K562 (cell line): ENCODE data around the gene IGFALS. TPM values are rescaled to one million over a fixed set of nuclear protein-coding genes. Genes with fewer than 3 reads are reported as not detected.

Experiments
- BDP1 ChIP-seq: IDR thresholded peaks from 3 replicates; pipeline ENCODE4 v1.6.1; 2011; ENCODE audit not compliant: insufficient read length, insufficient read depth
- CHD1 ChIP-seq: fragments of 200-600 bp; sonication (generic); IDR thresholded peaks from one replicate; pipeline ENCODE4 v1.6.1; 2012; ENCODE audit warnings: mild to moderate bottlenecking, moderate library complexity, low read length, inconsistent platforms
- HIVEP1 ChIP-seq: fragments of 250-450 bp; sonication (Bioruptor Pico); IDR thresholded peaks from 2 replicates; pipeline ENCODE4 v1.4.0; 2020; ENCODE audit warnings: mild to moderate bottlenecking
- KDM4B ChIP-seq, 2 experiments: fragments of 450-650 bp in 1 of 2; sonication (generic) in 1 of 2; IDR thresholded peaks; 2 replicates each; pipeline ENCODE4 v1.6.1; 2016 to 2017; ENCODE audit warnings: borderline replicate concordance in 2 of 2, antibody characterized with exemption in 1 of 2, low read depth in 1 of 2, mild to moderate bottlenecking in 1 of 2
- NCOR1 ChIP-seq: fragments of 450-650 bp; IDR thresholded peaks from 2 replicates; pipeline ENCODE4 v1.6.1; 2016; ENCODE audit warnings: mild to moderate bottlenecking, moderate library complexity
- POLR2A ChIP-seq: fragments of 450-650 bp; conservative IDR thresholded peaks from 2 replicates; pipeline ENCODE4 v1.6.1; 2016
- SIN3A ChIP-seq, 2 experiments: fragments of 150-350 bp in 1 of 2; IDR thresholded peaks; 2 replicates each; pipeline ENCODE4 v1.6.1; 2011 to 2016; ENCODE audit warnings: borderline replicate concordance in 2 of 2, low read depth in 2 of 2, low read length in 2 of 2, mild to moderate bottlenecking in 2 of 2, moderate library complexity in 2 of 2; ENCODE audit not compliant: control insufficient read depth in 1 of 2
- TCF7L2 ChIP-seq: fragments of 150-350 bp; IDR thresholded peaks from 2 replicates; pipeline ENCODE4 v1.6.1; 2016; ENCODE audit warnings: low read depth, mild to moderate bottlenecking, low read length, moderate library complexity
- TCFL5 ChIP-seq: fragments of 250-450 bp; sonication (Bioruptor Pico); conservative IDR thresholded peaks from 2 replicates; pipeline ENCODE4 v1.6.1; 2021; ENCODE audit warnings: mild to moderate bottlenecking, moderate library complexity, matching md5 sums
- TRIM25 ChIP-seq: fragments of 450-650 bp; IDR thresholded peaks from 2 replicates; pipeline ENCODE4 v1.7.0; 2016; ENCODE audit warnings: borderline replicate concordance
- YY1 ChIP-seq, 3 experiments: IDR thresholded peaks; 2 replicates each; pipeline ENCODE4 v1.6.1; 2011; ENCODE audit warnings: low read length in 2 of 3, mild to moderate bottlenecking in 2 of 3, moderate library complexity in 2 of 3, borderline replicate concordance in 1 of 3, control low read depth in 1 of 3, low read depth in 1 of 3; ENCODE audit not compliant: insufficient read depth in 3 of 3, insufficient replicate concordance in 2 of 3, control insufficient read depth in 1 of 3, insufficient read length in 1 of 3; ENCODE audit errors: extremely low read depth in 1 of 3
- ZBTB49 ChIP-seq: sonication (generic); formaldehyde crosslinking; IDR thresholded peaks from 2 replicates; pipeline ENCODE4 v1.8.0; 2022; ENCODE audit warnings: missing genetic modification reagents, mild to moderate bottlenecking, borderline replicate concordance
- ZNF239 ChIP-seq: fragments of 250-450 bp; sonication (Bioruptor Pico); IDR thresholded peaks from 2 replicates; pipeline ENCODE4 v1.4.0; 2020; ENCODE audit warnings: mild to moderate bottlenecking
- polyA plus RNA-seq, 8 experiments: library from polyadenylated mRNA; depleted of rRNA in 4 of 8; stranded (reverse) in 5 of 8; unstranded in 3 of 8; fragments of >200 nt; fragmentation: Nextera tagmentation in 2 of 8; fragmentation: Illumina TruSeq in 1 of 8; extraction: Ambion mirVana in 2 of 8; extraction: Trizol in 1 of 8; gene quantifications; 2 replicates each; pipeline versions ENCODE4 v1.2.1 to v1.2.3, GENCODE V29; 2011 to 2014; ENCODE audit warnings: inconsistent platforms in 1 of 8, missing spikeins in 1 of 8
- total RNA-seq, 7 experiments: library from RNA; depleted of rRNA in 6 of 7; stranded (reverse); fragments of >200 nt in 6 of 7; fragmentation: Illumina TruSeq in 2 of 7; extraction: Trizol in 2 of 7; gene quantifications; 2 replicates each; pipeline versions ENCODE4 v1.2.1 to v1.2.3, GENCODE V29; 2011 to 2021; ENCODE audit warnings: low replicate concordance in 1 of 7
- TF ChIP-seq, protein P1 (sequence below): fragments of 250-450 bp; sonication (Bioruptor Pico); IDR thresholded peaks from 2 replicates; pipeline ENCODE4 v1.8.0; 2021; ENCODE audit warnings: mild to moderate bottlenecking, moderate library complexity
- TF ChIP-seq, protein P2 (sequence below): sonication (generic); formaldehyde crosslinking; IDR thresholded peaks from 2 replicates; pipeline ENCODE4 v1.8.0; 2022; ENCODE audit warnings: mild to moderate bottlenecking, missing genetic modification reagents

Gene IGFALS
- total and polyA plus RNA-seq, 9 of the 15 experiments (the other 6 are each of a cell fraction or from before 2014, with no cell fraction given) = not detected

DNA sequence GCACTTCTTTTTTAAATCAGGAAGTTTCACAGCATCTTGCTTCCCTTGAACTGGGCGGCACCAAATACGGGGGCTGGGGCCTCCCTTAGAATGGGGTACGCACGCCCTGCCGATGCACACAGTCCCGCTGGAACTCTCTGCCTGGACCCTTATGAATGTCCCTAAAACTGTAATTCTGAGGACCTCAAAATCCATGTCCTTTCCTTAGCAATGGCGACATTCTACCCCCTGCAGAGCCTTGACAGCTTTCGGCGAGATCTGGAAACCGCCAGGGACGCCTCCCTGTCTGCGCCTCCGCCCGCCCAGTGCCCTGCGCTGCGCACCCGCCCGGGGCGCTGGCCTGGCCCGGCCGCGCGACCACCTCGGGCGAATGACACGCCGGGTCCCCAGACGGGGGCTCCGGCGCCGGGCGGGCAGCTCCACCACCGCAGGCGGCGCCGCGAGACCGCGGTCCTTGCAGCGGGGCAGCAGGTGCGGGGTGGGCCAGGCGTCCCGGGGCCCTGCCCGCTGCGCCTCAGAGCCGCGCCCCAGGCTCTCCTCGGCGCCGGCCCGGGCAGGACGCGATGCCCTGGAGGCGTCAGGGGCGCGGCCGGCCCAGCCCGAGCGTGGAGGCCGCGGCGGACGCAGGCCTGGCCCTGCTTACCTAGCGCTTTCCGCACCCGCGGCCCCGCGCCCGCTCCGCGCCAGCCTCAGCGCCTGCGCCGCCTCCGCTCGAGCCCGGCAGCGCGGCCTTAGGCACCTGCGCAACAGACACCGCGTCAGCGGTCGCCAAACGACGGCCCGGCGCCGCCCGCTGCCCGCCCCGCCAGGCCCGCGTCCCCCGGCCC lies 32.6 kb upstream of the IGFALS start (continued):
- TF ChIP-seq BDP1 (no peak), POLR2A (no peak), SIN3A (IDR thresholded peaks at IDR 0.05; ENCODE audit: borderline replicate concordance in 2 of 2, control insufficient read depth in 1 of 2, low read depth in 2 of 2, low read length in 2 of 2) (peak in 1 of 2 experiments; percentile 61; a peak in 1 of 4 replicates), CHD1 (no peak), TRIM25 (no peak), YY1 (IDR thresholded peaks at IDR 0.05; ENCODE audit: borderline replicate concordance in 1 of 3, control insufficient read depth in 1 of 3, extremely low read depth in 1 of 3, insufficient read depth in 3 of 3, insufficient read length in 1 of 3, insufficient replicate concordance in 2 of 3, low read depth in 1 of 3, low read length in 2 of 3) (peak in 1 of 3 experiments; percentile 23), ZNF239 (no peak), ZBTB49 (no peak), NCOR1 (no peak), TCFL5 (CRISPR knock-in tag) (no peak), TCF7L2 (no peak), HIVEP1 (CRISPR knock-in tag) (no peak), KDM4B (IDR thresholded peaks at IDR 0.05; ENCODE audit: borderline replicate concordance in 2 of 2, low read depth in 1 of 2) (no peak)
- TF ChIP-seq, protein P1, sequence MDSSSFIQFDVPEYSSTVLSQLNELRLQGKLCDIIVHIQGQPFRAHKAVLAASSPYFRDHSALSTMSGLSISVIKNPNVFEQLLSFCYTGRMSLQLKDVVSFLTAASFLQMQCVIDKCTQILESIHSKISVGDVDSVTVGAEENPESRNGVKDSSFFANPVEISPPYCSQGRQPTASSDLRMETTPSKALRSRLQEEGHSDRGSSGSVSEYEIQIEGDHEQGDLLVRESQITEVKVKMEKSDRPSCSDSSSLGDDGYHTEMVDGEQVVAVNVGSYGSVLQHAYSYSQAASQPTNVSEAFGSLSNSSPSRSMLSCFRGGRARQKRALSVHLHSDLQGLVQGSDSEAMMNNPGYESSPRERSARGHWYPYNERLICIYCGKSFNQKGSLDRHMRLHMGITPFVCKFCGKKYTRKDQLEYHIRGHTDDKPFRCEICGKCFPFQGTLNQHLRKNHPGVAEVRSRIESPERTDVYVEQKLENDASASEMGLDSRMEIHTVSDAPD (CRISPR knock-in tag) = no peak
- TF ChIP-seq, protein P2, sequence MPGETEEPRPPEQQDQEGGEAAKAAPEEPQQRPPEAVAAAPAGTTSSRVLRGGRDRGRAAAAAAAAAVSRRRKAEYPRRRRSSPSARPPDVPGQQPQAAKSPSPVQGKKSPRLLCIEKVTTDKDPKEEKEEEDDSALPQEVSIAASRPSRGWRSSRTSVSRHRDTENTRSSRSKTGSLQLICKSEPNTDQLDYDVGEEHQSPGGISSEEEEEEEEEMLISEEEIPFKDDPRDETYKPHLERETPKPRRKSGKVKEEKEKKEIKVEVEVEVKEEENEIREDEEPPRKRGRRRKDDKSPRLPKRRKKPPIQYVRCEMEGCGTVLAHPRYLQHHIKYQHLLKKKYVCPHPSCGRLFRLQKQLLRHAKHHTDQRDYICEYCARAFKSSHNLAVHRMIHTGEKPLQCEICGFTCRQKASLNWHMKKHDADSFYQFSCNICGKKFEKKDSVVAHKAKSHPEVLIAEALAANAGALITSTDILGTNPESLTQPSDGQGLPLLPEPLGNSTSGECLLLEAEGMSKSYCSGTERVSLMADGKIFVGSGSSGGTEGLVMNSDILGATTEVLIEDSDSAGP (CRISPR knock-in tag) = no peak
